DOHH2 (cell line): ENCODE results near the gene PPP1R27.

Source experiments
- EZH2phosphoT487 ChIP-seq: fragments of 200-600 bp; sonication (generic); IDR thresholded peaks from 2 replicates; pipeline ENCODE4 v1.6.1; 2017; ENCODE audit warnings: borderline replicate concordance, mild to moderate bottlenecking, antibody characterized with exemption, low read length, moderate library complexity, mixed read lengths
- TF ChIP-seq, protein P1 (sequence below): fragments of 200-600 bp; sonication (generic); IDR thresholded peaks from one replicate; pipeline ENCODE4 v1.5.1; 2014; ENCODE audit warnings: antibody characterized with exemption, mild to moderate bottlenecking, low read depth, low read length; ENCODE audit not compliant: poor library complexity, severe bottlenecking

DNA sequence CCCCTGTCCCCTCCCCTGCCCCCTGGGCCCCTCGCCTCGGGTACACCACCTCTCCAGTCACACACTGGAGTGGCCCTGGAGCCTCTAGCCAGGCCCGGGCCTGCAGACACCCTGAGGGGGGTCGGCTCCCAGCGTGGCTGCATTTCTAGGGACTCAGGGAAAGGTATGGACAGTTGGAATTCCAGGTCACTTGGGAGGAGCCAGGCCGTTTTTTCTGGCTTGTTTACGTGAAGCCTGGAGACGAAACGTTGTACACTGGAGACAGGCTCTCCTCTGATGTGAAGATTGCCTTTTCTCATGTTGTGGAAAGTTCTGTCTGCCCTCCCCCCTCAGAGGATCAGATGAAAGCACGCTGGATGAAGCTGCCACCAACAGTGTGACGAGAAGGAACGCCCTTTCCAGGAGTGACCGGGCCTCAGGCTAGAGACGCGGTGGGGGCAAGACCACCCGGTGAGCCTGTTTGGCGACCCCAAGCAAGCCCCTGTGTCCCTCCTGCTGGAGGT is 4.0 kb upstream of the PPP1R27 start:
- TF ChIP-seq, protein P1, sequence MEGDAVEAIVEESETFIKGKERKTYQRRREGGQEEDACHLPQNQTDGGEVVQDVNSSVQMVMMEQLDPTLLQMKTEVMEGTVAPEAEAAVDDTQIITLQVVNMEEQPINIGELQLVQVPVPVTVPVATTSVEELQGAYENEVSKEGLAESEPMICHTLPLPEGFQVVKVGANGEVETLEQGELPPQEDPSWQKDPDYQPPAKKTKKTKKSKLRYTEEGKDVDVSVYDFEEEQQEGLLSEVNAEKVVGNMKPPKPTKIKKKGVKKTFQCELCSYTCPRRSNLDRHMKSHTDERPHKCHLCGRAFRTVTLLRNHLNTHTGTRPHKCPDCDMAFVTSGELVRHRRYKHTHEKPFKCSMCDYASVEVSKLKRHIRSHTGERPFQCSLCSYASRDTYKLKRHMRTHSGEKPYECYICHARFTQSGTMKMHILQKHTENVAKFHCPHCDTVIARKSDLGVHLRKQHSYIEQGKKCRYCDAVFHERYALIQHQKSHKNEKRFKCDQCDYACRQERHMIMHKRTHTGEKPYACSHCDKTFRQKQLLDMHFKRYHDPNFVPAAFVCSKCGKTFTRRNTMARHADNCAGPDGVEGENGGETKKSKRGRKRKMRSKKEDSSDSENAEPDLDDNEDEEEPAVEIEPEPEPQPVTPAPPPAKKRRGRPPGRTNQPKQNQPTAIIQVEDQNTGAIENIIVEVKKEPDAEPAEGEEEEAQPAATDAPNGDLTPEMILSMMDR, result no peak
- no peak for TF ChIP-seq EZH2phosphoT487
